Neural cell (in vitro differentiated cells): ENCODE measurements around the gene LRMDA.

Experiments used
- EZH2 ChIP-seq: fragments of 200-600, 300-800 bp; shearing (Covaris generic), sonication (generic); IDR thresholded peaks from 2 replicates; pipeline ENCODE4 v1.6.1; 2014; ENCODE audit warnings: antibody characterized with exemption, low read length, borderline replicate concordance, mild to moderate bottlenecking; ENCODE audit not compliant: insufficient read depth, poor library complexity, severe bottlenecking
- TF ChIP-seq, protein P1 (sequence below): fragments of 450-650 bp; IDR thresholded peaks from 2 replicates; pipeline ENCODE4 v1.5.1; 2014; ENCODE audit warnings: antibody characterized with exemption, mild to moderate bottlenecking, moderate library complexity; ENCODE audit not compliant: poor library complexity, severe bottlenecking

DNA sequence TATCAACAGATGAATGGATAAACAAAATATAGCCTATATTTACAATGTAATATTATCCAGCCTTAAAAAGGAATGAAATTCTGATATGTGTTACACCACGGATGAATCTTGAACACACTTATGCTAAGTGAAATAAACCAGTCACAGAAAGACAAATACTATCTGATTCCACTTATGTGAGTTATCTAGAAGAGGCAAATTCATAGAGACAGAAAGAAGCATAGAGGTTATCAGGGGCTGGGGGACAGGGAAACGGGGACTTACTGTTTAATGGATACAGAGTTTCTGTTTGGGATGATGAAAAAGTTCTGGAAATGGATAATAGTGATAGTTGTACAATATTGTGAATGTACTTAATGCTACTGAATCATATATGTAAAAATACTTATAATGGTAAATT, 329.9 kb downstream of the LRMDA start:
- no peak for TF ChIP-seq EZH2
- TF ChIP-seq, protein P1, sequence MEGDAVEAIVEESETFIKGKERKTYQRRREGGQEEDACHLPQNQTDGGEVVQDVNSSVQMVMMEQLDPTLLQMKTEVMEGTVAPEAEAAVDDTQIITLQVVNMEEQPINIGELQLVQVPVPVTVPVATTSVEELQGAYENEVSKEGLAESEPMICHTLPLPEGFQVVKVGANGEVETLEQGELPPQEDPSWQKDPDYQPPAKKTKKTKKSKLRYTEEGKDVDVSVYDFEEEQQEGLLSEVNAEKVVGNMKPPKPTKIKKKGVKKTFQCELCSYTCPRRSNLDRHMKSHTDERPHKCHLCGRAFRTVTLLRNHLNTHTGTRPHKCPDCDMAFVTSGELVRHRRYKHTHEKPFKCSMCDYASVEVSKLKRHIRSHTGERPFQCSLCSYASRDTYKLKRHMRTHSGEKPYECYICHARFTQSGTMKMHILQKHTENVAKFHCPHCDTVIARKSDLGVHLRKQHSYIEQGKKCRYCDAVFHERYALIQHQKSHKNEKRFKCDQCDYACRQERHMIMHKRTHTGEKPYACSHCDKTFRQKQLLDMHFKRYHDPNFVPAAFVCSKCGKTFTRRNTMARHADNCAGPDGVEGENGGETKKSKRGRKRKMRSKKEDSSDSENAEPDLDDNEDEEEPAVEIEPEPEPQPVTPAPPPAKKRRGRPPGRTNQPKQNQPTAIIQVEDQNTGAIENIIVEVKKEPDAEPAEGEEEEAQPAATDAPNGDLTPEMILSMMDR, result no peak
